Stimulated activated naive CD4-positive, alpha-beta T cell treated with Interleukin-2 at 50 U/mL for 16 hours (primary cell): ENCODE results near the gene CDK18.
"Not testable (repeated sequence)": the region's sequence is repeated elsewhere in the genome, so short reads cannot be mapped to it uniquely, and the experiment has no call there.

Source experiments
- DNase-seq: peaks from one replicate; lab custom pipeline; 2025; lab: John Stamatoyannopoulos, UW

CDK18 gene

DNA sequence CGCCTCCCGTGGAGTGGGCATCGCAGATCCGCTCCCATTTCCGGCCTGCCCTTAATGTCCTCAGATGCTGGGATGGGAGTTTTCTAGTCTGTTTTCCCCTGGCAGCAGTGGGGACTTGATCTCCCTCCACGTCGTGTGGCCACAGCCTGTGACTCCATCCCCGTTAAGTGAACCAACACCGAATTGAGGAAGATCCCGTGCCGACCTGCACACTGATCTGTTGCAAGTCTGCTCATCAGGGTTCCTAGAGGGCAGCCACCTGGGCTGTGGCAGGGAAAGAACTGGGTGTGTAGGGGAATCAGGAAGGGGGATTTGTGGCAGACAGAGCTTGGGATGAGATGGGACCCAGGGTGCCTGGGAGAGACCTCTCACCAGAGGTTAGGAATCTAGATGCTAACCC lies 23.3 kb upstream of the CDK18 start:
- no peak for DNase-seq

DNA sequence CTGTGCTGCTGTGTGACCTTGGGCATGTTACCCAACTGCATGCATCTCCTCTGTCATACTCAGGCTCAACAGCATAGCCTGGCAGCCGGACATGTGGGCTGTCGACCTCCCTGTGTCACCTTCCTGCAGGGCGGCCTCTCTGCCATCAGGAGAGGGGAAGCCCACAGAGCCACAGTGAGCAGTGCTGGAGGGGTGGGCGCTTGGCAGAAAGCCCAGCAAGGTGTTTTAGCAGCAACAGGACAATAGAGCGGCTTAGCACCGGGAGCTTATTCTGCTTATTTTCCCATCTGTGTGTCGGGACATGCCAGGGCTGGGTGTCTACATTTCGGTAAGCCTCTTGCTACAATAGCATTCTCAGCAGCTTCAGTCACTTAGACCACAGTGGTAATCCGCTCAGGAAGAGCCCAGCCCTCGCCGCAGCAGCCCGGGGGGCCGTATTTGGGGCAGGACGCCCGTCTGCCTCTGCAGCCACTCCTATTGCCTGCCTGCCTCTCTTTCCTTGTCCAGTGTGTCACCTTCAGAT lies 22.8 kb upstream of the CDK18 start:
- no peak for DNase-seq

DNA sequence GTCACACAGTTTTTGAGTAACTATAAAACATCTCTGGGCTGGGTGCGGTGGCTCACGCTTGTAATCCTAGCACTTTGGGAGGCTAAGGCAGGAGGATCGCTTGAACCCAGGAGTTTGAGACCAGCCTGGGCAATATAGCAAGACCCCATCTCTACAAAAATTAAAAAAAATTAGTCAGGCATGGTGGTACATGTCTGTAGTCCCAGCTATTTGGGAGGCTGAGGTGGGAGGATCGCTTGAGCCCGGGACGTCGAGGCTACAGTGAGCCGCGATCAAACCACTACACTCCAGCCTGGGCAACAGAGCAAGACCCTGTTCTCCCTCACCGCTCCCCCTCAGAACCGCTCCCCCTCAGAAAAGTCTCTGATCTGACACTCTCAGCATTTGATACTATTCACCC lies 21.9 kb upstream of the CDK18 start:
- not testable (repeated sequence) for DNase-seq

DNA sequence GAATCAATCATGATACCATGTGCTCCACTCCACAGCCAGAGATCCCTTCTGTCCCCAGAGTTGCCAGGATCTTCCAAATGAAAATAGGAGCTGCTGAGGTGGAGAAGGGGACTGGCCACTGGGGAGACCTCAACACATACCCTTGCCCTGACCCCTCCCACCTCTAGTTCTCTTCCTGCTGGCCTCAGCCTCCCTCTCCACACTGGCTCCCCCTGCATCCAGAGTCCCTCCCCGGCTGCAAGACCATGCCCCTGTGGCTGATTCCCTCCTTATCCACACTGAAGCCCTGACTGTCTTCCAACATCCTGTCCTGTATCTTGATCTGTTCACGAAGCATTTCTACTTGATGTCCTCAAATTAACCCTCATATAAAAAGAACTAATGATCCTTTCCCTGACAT lies 21.1 kb upstream of the CDK18 start:
- DNase-seq = no peak

DNA sequence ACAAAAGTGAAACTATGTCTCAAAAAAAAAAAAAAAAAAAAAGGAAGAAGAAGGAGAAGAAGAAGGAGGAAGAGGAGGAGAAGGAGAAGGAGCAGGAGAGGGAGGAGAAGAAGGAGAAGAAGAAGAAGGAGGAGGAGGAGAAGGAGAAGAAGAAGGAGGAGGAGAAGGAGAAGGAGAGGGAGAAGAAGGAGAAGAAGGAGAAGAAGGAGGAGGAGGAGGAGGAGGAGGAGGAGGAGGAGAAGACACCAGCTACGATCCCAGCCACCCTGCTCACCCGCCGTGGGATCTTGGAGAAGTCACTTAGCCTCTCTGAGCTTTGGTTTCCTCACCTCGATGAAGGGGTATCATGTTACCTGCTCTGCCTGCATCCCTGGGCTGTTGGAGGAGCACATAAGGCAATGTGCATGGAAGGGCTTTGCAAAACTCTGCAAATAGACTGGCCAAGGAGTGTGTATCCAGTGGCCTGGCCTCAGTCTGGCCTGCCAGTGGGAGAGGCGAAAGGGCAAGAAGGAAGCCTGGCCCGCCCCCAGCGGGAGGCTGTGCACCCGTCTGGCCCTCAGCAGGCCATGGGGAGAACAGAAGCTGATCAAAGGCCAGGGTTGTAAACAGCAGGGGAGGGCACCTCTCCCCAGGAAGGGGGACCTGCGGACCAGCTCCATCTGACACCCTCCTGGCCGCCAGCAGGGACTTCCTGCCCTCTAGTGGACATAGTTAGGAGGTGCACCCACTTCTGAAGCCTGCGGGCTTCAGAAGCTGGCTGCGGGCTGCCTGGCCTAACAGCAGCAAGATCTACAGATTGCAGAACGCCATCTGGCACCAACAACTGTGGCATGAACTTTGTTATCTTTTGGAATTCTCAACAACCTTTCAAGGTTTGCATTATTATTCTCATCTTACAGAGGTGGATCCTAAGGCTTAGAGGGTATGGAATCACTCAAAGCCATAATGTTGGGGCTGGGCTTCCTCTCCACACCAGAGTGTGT lies 19.2 kb upstream of the CDK18 start:
- peak; percentile 30 for DNase-seq

DNA sequence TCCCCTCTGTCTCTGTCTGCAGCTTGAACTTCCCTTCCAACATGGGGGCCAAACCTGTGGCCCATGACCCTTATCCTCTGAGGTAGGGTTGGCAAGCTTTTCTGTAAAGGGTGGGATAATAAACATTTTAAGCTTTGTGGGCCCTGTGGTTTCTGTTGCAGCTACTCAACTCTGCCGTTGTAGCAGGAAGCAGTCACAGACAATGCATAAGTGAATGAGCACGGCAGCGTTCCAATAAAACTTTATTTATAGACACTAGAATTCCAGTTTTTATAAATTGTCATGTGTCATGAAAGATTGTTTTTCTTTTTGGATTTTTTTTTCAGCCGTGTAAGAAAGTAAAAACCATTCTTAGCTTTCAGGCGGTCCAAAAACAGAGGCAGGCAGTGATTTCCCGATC lies 18.2 kb upstream of the CDK18 start:
- no peak for DNase-seq

DNA sequence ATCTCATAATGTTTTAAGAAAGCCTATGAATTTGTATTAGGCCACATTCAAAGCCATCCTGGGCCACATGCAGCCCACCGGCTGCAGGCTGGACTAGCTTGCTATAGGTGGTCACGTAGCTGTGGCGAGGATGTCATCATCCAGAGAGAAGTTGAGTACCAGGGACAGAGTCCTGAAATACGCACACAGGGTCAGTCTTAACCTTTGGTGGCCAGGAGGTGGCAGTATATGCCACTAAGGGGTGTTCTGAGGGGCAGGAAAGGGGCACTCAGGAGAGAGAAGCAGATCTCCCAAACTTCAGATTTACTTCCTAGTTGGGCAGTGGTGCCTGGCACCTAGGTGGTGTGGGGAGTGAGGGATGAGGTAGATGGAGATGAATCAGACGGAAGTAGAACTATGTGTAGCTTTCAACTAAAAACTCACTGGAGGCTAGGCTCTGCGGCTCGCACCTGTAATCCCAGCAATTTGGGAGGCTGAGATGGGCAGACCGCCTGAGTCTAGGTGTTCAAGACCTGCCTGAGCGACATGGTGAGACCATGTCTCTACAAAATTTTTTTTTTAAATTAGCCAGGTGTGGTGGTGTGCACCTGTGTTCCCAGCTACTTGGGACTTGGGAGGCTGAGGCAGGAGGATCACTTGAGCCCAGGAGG lies 16.3 kb upstream of the CDK18 start:
- DNase-seq = peak; percentile 27

DNA sequence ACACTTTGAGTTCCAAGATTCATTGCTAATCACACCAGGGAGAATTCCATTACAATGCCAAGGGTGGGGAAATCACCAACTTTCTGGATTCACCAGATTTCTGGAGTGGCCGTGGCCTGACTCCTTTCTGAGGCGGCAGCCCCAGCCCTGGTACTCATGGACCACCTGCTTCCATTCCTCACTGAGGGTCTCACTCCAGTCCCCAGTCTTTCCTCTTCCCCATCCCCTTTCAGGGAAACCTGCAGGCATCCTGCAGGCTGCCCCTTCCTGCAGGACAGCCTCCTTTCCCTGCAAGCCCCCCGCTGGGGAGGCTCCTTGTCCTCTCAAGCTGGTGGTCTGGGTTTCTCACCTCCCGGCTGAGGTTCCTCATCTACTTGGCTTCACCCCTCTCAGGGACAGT lies 12.7 kb upstream of the CDK18 start:
- no peak for DNase-seq

DNA sequence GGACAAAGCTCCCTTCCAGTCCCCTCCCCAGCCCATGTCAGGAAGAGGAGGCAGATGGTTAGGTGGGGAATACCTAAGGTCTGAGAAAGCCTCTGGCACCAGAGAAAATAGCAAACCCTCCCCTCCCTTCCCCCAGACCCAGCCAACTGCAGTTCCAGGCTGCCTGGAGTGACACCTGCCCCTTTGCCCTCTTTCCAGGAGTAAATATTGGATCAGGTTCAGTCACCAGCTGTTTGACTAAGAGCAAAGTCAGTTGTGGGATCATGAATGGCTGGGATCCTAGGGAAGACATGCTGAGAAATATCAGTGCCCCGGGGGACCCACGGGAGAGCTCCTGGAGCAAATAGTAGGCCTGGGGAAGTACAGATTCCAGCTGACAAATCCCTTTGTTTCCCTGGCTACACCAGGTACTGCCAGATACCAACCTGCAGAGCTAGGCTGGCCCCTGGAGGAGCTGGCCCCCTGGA lies 12.2 kb upstream of the CDK18 start:
- DNase-seq = no peak

DNA sequence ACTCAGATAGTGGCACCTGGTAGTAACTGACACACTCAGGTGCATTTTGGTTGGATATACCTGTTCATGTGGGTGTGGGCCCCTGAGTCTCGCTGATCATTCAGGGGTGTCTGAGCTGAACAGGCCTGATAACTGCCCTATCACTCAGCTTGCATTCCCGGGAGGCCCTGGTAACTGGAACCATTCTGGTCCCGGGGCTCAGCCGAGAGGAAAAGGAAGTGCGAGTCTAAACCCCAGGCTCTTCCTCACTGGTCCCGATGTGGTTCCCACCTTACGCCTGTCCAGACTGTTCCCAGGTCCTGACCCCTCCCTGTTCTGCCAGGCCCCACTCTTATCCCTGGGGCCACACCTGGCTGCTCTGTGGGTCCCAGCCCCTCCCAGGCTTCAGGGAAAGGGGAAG lies 11.7 kb upstream of the CDK18 start:
- no peak for DNase-seq

DNA sequence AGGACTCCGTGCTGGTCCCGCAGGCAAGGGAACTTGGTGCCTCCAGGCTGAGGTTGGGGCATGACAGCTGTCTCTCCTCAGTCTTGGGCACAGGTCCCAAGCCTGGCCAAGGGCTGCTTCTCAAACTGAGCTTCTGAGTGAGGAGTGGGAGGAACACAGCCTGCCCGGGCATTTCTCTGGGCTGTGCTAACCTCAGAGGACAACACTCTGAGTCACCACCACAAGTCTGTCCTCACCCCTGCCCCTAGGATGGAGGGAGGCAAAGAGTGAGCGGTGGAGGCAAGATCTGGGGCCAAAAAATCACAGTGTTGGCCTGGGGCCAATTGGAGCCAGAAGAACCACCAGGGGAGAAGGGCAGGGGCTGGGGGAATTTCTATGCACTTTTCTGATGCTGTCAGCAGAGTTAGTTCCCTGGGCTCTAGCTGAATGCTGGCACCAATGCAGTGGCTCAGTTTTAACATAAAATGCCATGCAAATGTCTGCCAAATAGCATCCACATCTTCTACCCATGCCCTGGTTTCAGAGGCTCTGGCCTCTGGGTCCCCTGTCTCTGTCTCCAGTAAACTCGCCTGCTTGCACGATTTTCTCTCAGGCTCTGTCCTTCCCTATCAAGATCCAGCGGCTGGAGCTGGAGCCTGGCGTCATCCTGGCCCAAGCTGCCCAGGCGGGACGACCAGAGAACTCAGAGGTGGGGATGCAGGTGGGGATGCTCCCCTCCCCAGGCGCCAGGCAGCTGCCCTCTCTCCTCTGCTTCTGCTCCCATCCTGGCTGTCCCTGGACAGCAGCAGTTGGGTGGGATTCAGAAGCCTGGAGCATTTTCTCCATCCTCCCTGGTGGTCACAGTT lies 11.0 kb upstream of the CDK18 start:
- DNase-seq = no peak

DNA sequence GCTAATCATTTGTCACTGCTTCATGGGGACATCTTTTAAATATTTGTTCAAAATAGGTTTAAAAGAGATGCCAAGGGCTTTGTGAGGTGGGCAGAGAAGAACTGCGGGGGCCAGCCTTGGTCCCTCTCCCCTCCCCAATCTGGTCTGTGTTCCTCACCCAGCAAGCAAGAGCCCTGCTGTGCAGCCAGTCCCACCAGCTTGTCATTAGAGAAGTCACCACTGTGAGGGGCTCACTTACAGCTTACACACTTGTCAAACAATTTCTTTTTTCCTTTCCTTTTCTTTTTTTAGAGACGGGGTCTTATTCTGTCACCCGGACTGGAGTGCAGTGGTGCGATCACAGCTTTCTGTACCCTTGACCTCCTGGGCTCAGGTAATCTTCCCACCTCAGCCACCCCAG lies 10.4 kb upstream of the CDK18 start:
- DNase-seq = no peak

DNA sequence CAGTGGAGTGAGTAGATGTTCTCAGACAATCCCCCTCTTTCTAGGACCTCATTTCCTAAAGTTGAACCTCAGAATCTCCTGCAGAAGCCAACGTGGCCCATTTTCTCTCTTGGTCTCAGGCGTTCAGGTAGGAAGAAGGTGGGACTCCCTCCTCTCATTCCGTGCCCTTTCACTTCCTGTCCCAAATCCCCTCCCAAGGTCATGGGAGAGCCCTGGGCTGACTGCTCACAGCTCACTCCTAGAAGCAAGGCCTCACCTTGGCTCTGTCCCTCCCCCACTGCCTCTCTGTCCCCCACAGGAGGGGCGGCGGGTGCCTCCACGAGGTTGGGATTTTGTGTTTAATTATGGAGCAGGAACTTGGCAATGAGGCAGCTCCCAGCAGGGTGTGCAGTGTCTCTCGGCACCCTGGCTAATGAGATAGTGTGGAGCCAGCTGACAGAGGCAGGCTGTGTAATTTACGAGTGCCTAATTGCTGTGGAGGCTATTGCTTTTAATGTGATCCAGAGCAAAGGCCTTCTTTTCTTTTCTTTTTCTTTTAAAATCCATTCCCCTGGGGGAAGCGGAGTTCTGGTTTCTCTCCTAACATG lies 9.1 kb upstream of the CDK18 start:
- DNase-seq = no peak

DNA sequence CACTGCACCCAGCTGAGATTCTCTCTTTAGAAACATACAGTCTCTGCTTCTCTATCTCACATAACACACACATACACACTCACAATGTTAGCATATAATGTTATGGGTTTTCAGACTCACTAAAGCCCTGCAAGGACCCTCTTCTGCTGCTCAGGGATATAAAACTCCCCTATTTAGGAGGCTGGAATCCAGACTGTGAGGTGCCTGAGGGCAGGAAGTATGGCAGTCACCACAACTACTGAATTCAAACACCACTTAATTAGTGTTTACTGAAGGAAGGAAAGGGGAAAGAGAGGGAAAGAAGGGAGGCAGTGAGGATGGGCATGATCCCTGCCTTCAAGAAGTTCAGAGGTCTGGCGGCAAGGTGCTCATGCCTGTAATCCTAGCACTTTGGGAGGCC lies 7.8 kb upstream of the CDK18 start:
- DNase-seq = no peak

DNA sequence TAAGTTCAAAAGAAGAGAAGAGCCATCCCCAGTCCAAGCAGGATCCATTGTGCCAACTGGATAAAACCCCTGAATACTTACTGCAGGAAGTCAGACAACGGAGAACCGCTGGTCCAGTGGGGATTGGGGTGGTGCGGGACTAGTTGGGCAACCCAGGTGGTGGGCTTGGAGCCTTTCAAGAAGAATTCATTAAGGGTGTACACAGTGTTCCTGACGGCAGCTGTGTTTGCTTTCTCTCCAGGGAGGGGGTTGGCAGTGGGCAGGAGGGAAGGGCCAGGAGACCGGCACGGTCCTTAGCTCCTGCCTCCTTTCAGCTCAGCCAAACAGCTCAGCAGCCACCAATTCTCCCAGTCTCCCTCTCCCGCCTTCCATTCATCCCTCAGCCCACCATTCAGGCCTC lies 7.1 kb upstream of the CDK18 start:
- DNase-seq = no peak

DNA sequence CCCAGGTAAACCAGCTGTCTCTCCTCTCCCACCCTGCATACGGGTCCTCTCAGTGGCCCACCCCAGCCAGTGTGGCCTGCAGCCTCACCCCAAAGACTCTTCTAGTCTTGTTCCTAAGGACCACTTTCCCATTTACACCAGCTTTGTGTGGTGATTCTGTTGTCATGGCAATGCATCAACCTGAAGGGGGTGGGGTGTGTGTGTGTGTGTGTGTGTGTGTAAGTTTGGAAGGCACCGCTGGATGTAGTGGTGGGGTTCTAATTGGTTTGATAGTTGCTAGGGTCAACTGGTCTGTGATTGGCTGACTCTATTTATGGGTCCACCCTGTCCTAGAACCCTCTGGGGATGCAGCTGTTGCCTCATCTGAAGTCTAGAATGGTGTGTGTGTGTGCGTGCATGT lies 4.7 kb upstream of the CDK18 start:
- no peak for DNase-seq

DNA sequence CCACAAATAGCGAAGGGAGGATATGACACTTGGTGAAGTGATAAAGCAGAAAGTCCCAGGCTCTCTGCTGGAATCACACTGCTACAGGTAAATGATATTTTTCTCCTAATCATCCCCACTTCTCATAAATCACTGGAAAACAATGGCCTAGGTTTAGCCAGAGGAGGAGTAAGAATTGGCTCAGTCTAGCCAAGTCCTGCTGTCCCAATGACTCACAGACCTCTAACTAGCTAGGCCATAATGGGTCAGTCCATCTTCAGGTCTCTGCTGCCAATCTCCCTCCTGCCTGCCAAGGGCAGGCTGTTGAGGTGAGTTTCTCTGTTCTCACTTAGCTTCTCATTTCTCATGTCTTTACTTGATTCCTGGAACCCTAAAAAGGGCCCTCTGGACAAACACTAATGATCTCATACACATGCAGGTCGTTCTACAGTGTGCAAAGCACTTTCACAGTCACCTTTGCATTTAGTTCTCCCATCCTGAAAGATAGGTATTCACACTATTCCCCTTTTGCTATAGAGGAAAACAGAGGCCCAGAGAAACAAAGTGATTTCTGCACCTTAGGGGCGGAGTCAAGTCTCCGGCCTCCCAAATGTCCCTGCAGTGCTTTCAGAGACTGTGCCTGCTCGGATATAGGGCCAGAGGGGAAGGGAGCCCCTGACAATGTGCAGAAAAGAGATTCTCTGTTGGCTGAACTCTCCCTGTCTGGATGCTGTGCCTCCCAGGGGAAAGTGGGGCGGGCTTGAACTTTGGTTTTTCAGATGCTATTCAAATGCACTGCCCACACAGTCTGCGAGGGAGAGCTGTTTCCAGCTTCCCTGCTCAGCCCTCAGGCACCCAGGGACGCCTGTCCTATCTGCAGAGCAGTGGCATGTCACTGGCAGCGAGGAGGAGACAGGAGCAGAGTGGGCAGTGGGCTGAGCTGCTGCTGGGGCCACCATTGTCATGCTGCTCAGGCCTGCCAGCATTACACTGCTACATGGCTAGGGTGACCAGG lies 3.9 kb upstream of the CDK18 start:
- no peak for DNase-seq

DNA sequence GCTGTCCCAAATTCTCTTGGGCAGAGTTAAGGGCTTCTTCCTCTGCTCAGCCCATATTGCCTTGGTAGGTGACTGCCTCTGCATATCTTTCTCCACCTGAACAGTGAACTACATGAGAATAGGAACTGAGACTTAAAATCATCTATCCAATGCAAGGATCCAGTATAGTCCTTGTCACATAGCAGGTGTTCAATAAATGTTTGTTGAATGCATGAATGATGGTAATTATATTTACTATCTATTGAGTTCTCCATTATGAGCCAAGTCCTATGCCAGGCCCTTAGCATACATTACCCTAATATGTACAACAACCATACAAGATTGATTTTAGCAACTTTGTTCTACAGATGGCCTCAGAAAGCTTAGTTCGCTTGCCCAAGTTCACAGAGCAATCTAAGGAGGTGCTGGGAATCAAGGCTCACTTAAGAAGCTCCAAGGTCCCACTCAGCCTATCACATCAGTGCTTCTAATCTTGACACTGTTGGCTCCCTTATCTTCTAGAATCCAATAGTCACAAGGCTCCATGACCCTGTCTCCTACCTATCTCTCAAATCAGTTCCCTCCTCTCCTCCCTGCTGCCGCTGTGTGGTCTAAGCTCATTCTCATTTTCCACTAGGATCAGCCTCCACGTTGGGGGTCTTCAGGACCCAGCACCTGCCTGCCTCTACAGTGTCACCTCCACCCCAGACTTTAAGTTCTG lies 2.2 kb upstream of the CDK18 start:
- no peak for DNase-seq

DNA sequence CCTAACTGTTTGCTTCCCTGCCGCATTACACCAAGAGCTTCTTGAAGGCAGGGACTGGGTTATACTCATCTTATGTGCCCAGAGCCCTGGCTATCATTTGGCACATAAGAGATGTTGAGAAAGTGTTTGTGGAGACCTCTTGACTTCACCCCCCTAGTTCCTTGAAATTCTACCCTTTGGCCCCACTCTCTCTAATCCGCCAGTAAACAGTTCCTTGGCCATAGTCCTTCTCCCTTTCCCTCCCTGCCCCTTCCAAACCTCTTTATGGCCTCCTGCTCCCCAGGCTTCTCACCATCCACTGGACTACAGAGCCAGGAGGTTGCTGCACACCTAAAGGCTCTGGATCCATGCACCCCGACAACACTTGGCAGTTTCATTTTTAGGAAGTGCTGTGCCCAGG lies 1.5 kb upstream of the CDK18 start:
- no peak for DNase-seq
